ENCODE results near the gene HIVEP1.
A peak's percentile ranks its signal among the peaks of the same experiment; 100 is the strongest.

Gene HIVEP1

GRCh38 chr6:12077021-12077710 is 65.1 kb downstream of the HIVEP1 start:
- Mint-ChIP-seq H3K4me3 (no peak overlapping the region), H3K9me3 (no peaks in the 10 kb centered on the region), H3K36me3 (ENCODE audit: low read depth) (peaks cover 15% of the 10 kb centered on the region), H3K27me3 (ENCODE audit: low read depth, poor library complexity) (peaks cover 2% of the 10 kb centered on the region), H3K27ac (no peak overlapping the region), H3K4me1 (peaks cover 42% of the 10 kb centered on the region)
- no peak for TF ChIP-seq CTCF (IDR thresholded peaks at IDR 0.05)
- DNase-seq, result no peak

GRCh38 chr6:12078014-12078413 is 65.9 kb downstream of the HIVEP1 start:
- DNase-seq, result no peak
- H3K4me3 Mint-ChIP-seq, result no peak overlapping the region
- H3K27ac Mint-ChIP-seq, result no peak overlapping the region
- peaks cover 15% of the 10 kb centered on the region for H3K36me3 Mint-ChIP-seq (ENCODE audit: low read depth)
- H3K9me3 Mint-ChIP-seq, result no peaks in the 10 kb centered on the region
- peaks cover 2% of the 10 kb centered on the region for H3K27me3 Mint-ChIP-seq (ENCODE audit: low read depth, poor library complexity)
- H3K4me1 Mint-ChIP-seq, result peaks cover 42% of the 10 kb centered on the region
- no peak for TF ChIP-seq CTCF (IDR thresholded peaks at IDR 0.05)

- peak overlapping the region; percentile 47 for H3K27ac Mint-ChIP-seq
- H3K4me3 Mint-ChIP-seq, result no peak overlapping the region
- no peaks in the 10 kb centered on the region for H3K27me3 Mint-ChIP-seq (ENCODE audit: low read depth, poor library complexity)
- DNase-seq, result no peak
- H3K36me3 Mint-ChIP-seq (ENCODE audit: low read depth), result peaks cover 9% of the 10 kb centered on the region
- TF ChIP-seq CTCF (IDR thresholded peaks at IDR 0.05), result no peak
- peaks cover 41% of the 10 kb centered on the region for H3K4me1 Mint-ChIP-seq
- no peaks in the 10 kb centered on the region for H3K9me3 Mint-ChIP-seq
Observed at GRCh38 chr6:12081771-12082170, 69.7 kb downstream of the HIVEP1 start.

GRCh38 chr6:12082368-12082767 is 70.3 kb downstream of the HIVEP1 start:
- no peak for TF ChIP-seq CTCF (IDR thresholded peaks at IDR 0.05)
- Mint-ChIP-seq H3K4me1 (peaks cover 38% of the 10 kb centered on the region), H3K27me3 (ENCODE audit: low read depth, poor library complexity) (no peaks in the 10 kb centered on the region), H3K27ac (peak overlapping the region; percentile 33), H3K9me3 (no peaks in the 10 kb centered on the region), H3K36me3 (ENCODE audit: low read depth) (peaks cover 9% of the 10 kb centered on the region), H3K4me3 (no peak overlapping the region)
- no peak for DNase-seq

- Mint-ChIP-seq H3K27me3 (ENCODE audit: low read depth, poor library complexity) (no peaks in the 10 kb centered on the region), H3K4me1 (peaks cover 31% of the 10 kb centered on the region), H3K4me3 (no peak overlapping the region), H3K9me3 (no peaks in the 10 kb centered on the region), H3K36me3 (ENCODE audit: low read depth) (peaks cover under 1% of the 10 kb centered on the region), H3K27ac (peak overlapping the region; percentile 2)
- TF ChIP-seq CTCF (IDR thresholded peaks at IDR 0.05), result no peak
- no peak for DNase-seq
Observed at GRCh38 chr6:12083302-12083701, 71.2 kb downstream of the HIVEP1 start.

- H3K9me3 Mint-ChIP-seq, result no peaks in the 10 kb centered on the region
- no peak overlapping the region for H3K4me3 Mint-ChIP-seq
- H3K36me3 Mint-ChIP-seq (ENCODE audit: low read depth), result no peaks in the 10 kb centered on the region
- TF ChIP-seq CTCF (IDR thresholded peaks at IDR 0.05), result no peak
- no peak for DNase-seq
- H3K27ac Mint-ChIP-seq, result no peak overlapping the region
- no peaks in the 10 kb centered on the region for H3K27me3 Mint-ChIP-seq (ENCODE audit: low read depth, poor library complexity)
- peaks cover 31% of the 10 kb centered on the region for H3K4me1 Mint-ChIP-seq
Observed at GRCh38 chr6:12083763-12084162, 71.7 kb downstream of the HIVEP1 start.
